Measurements from ENCODE around the gene FAM241B. TPM values are rescaled to one million over a fixed set of nuclear protein-coding genes. Genes with fewer than 3 reads are reported as not detected.

Gene FAM241B
- total and polyA plus RNA-seq, 2 experiments from 2014 or later: 13.7 to 45.3 TPM

DNA sequence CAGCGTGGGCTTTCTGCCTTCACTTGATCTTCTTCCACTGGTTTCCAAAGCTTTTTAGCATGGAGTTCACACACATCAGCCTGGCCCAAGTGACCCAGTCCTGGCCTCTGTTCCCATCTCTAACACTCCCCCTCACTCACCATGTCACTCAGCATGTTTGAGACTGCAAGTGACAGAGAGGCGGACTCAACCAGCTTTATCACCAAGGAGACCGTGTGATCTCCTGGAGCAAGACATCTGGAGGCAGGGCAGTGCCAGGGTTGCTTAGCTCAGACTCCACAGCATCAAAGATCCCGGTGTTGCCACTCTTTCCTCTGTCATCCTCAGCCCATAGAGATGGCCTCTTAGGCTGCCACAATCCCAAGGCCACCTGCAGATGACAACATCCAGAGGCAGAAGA lies 39.4 kb downstream of the FAM241B start:
- no peaks in the 10 kb centered on the region for H3K36me3 ChIP-seq
- H3K27me3 ChIP-seq: no peaks in the 10 kb centered on the region
- H3K9me3 ChIP-seq (ENCODE audit: low read depth): no peaks in the 10 kb centered on the region
- DNase-seq (ENCODE audit: low read depth in 1 of 2, low spot score in 1 of 2): no peak
- no peak overlapping the region for H3K27ac ChIP-seq
- peaks cover 14% of the 10 kb centered on the region for H3K4me1 ChIP-seq (ENCODE audit: low read depth)
- TF ChIP-seq CTCF (IDR thresholded peaks at IDR 0.05; ENCODE audit: low read depth, low read length): no peak
- no peak overlapping the region for H3K4me3 ChIP-seq

- DNase-seq (ENCODE audit: low read depth in 1 of 2, low spot score in 1 of 2): no peak
- TF ChIP-seq CTCF (IDR thresholded peaks at IDR 0.05; ENCODE audit: low read depth, low read length): no peak
- Histone ChIP-seq H3K36me3 (no peaks in the 10 kb centered on the region), H3K27ac (no peak overlapping the region), H3K9me3 (ENCODE audit: low read depth) (no peaks in the 10 kb centered on the region), H3K27me3 (no peaks in the 10 kb centered on the region), H3K4me3 (no peak overlapping the region), H3K4me1 (ENCODE audit: low read depth) (peaks cover 4% of the 10 kb centered on the region)
These were observed 43.5 kb downstream of the FAM241B start for GRCh38 chr10:69673521-69673920.

GRCh38 chr10:69674786-69675185 lies 44.7 kb downstream of the FAM241B start:
- Histone ChIP-seq H3K4me1 (ENCODE audit: low read depth) (no peaks in the 10 kb centered on the region), H3K4me3 (no peak overlapping the region), H3K9me3 (ENCODE audit: low read depth) (no peaks in the 10 kb centered on the region), H3K27me3 (no peaks in the 10 kb centered on the region), H3K36me3 (no peaks in the 10 kb centered on the region), H3K27ac (no peak overlapping the region)
- DNase-seq (ENCODE audit: low read depth in 1 of 2, low spot score in 1 of 2): no peak
- no peak for TF ChIP-seq CTCF (IDR thresholded peaks at IDR 0.05; ENCODE audit: low read depth, low read length)

- Histone ChIP-seq H3K9me3 (ENCODE audit: low read depth) (no peaks in the 10 kb centered on the region), H3K27ac (no peak overlapping the region), H3K4me1 (ENCODE audit: low read depth) (no peaks in the 10 kb centered on the region), H3K4me3 (no peak overlapping the region), H3K27me3 (no peaks in the 10 kb centered on the region), H3K36me3 (no peaks in the 10 kb centered on the region)
- TF ChIP-seq CTCF (IDR thresholded peaks at IDR 0.05; ENCODE audit: low read depth, low read length): no peak
- DNase-seq (ENCODE audit: low read depth in 1 of 2, low spot score in 1 of 2): no peak
These were observed 46.3 kb downstream of the FAM241B start for GRCh38 chr10:69676301-69676700.

DNA sequence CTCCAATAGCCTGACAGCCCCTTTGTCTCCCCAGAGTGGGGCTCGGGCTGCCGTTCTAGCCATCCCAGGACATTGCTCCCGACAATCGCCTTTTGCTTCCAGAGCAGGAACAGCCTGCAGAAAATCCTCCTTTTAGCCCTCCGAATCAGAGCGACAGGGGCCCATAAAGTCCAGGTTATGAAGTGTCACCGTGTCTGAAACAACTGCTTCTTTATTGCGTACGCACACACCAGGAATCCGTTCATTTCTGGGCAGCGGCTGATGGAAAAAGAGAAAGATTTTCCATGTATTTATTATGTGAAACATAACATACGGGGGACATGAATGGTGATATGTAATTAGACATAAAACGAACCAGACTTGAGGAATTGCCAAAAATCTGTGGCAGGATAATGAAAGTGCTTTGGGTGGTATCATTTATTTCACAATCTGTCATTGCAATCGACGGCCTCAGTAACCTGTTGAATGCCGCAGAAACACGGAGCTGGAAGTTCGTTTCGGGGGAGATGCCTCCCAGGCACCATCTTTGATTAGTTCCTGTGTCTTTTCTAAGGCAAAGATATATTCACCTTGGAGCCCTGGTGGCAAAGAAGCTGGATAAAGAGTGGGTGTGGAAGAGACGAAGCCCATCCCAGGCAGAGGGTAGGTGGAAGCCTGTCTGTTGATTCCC lies 48.1 kb downstream of the FAM241B start:
- H3K36me3 ChIP-seq: no peaks in the 10 kb centered on the region
- no peak for TF ChIP-seq CTCF (IDR thresholded peaks at IDR 0.05; ENCODE audit: low read depth, low read length)
- no peak overlapping the region for H3K27ac ChIP-seq
- DNase-seq (ENCODE audit: low read depth in 1 of 2, low spot score in 1 of 2): no peak
- no peaks in the 10 kb centered on the region for H3K27me3 ChIP-seq
- H3K9me3 ChIP-seq (ENCODE audit: low read depth): no peaks in the 10 kb centered on the region
- H3K4me1 ChIP-seq (ENCODE audit: low read depth): peaks cover 2% of the 10 kb centered on the region
- H3K4me3 ChIP-seq: no peak overlapping the region
